Suppressor macrophage (primary cell): ENCODE measurements around the gene ABLIM1.

Source experiments
- DNase-seq, 4 experiments: peaks; one replicate each; pipeline ENCODE4 v3.0.0-alpha.2; 2020 to 2022

The ABLIM1 gene

DNA sequence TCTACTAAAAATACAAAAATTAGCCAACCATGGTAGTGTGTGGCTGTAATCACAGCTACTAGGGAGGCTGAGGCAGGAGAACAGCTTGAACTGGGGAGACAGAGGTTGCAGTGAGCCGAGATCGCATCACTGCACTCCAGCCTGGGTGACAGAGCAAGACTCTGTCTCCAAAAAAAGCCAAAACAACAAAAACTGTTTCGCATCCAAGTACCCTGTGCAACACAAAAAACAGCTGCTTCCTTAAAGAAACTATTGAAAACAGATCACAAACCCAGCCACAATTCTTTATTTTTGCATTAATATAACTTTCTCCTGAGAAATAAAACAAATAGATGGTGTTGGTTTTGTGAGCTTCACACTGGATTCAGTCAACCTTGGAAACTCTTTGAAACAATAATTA, 141.7 kb downstream of the ABLIM1 start:
- DNase-seq = no peak

- DNase-seq = no peak
Measured at GRCh38 chr10:114515298-114515914, 142.7 kb downstream of the ABLIM1 start.

DNA sequence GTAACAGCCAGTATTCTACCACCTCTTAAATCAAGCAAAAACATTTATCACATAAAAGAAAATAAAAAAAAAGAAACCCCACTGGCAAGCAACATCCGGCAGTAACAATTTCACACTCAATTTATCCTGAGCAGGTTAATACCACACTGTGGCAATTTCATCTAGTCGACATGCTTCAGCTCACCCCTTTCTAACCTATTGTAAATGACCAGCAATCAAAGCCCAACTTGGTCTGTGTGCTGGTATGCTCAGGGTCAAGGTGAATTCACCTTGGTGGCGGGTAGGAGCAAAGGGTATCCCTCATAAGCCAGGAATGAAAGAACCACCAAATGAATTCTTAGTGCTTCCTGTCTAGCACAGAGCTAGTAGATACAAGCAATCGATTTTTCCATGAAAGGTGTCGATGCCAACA, 144.7 kb downstream of the ABLIM1 start:
- no peak for DNase-seq

- DNase-seq = no peak
Measured at GRCh38 chr10:114511881-114512280, 146.2 kb downstream of the ABLIM1 start.

- no peak for DNase-seq
Measured at GRCh38 chr10:114508376-114508775, 149.7 kb downstream of the ABLIM1 start.

DNA sequence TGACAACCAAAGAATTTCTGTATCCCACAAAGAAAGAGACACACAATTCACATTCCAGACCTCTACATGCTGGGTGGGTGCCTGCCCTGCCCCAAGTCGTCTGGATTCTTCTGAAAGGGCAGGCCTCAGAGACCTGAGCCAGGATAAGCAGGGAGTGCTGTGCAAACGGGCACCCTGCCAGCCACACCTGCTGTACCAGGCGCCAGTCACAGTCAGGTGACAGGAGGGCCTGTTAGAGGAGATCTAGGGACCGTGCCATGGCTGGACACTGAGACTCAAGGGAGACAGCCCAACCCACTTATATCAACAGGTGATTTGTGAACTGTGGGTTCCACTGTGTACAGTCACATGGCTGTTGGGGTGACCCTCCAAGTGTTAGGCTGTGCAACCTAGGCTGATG, 150.6 kb downstream of the ABLIM1 start:
- DNase-seq = no peak

DNA sequence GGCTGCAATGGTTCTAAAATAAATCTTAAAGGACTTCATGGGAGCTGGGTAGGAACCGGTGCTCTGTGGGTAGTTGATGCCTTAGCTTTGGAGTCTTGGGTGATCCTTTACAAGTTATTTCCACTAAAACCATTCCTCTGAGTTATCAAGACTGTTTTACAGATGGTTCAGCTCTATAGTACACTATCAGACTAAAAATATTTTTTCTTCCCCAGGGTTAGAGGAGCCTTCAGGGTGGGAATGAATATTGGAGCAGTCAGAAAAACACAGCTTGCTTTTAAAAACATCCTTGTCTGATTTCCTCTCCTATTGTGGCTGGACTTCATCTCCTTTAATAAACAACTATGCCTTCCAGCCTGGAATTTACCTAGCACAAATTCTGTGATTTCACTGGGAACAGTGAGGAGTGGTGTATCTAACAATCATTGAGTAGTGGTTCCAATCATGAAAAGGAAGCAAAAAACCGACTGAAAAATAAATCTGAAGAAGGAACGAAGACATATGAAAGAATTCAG, 151.1 kb downstream of the ABLIM1 start:
- DNase-seq = no peak

DNA sequence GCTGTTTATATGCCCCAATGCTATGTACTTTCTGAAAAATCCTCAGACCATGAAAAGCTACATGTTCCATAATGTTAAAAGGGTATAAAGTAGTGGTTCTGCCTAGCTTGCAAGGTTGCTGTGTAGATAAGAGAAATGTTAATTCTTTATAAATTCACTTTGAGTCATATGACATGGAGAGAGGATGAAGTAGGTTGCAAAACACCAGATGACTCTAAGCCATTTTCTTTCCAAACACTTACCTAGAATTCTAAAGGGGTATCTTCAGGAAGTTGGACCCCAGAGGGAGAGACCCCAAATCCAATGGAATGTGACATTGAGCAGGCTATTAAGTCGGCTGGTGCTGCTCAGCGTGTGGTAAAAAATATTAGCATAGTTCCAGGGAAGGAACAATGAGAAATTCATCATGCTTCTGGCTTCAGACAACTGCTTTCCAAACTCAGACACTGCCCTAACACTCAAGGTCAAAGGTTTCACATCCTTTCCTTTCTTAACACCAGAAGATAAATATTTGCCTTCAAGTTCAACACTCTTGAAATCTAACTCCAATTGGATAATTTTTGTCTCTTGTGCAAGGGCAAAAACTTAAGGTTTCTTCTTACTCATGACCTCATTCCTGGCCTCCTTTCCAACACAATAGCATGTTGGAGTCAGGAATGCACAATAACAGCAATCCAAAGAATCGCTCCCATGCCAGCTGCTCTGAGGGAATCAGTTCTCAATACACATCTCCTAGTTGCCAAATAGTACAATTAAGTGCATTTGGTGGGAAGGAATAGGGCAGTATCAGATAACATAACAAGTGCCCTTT, 153.1 kb downstream of the ABLIM1 start:
- no peak for DNase-seq

DNA sequence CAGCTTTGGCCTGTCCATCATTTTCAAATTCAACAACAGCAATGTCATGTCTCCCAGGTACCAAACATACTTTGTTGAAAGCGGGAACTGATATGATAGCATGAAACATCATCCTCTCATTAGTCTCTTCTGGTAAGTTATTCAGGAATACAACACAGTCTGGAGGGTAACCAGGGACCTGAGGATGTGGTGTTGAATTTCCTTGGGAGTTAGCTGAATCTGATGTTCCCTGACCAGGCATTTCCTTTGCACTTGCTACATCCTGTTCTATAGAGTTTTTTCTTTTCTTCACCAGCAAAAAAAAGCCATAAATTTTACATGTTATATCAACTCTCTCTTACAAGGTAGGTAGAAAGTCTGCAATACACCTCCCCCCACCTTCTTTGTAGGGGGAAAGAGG, 156.0 kb downstream of the ABLIM1 start:
- no peak for DNase-seq

- DNase-seq = no peak
Measured at GRCh38 chr10:114501650-114502049, 156.4 kb downstream of the ABLIM1 start.

GRCh38 chr10:114500643-114501042, 157.4 kb downstream of the ABLIM1 start:
- no peak for DNase-seq

- peak; percentile 53 to 79 (median 72) for DNase-seq
Measured at GRCh38 chr10:114499630-114500190, 158.4 kb downstream of the ABLIM1 start.

DNA sequence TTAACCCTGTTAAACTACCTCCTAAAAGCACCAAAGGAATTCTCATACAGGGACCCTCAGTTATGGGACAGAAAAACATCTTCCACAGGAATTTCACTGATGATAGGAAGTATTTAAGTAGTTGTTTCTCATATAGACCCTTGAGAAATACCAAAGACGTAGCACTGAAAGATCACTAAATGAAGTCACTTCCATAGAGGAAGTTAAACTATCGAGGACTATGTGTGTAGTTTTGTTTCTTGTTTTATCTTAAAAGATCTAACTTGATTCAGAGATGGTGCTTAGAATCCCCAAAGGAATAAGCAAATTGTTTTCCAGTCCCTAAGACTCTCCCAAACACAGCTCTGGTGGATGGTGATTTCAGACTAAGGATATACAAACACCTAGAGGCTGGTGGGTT, 159.0 kb downstream of the ABLIM1 start:
- peak in 2 of 4 experiments; percentile 47 to 48 for DNase-seq

GRCh38 chr10:114498413-114499111, 159.5 kb downstream of the ABLIM1 start:
- DNase-seq = peak in 1 of 4 experiments; percentile 16

DNA sequence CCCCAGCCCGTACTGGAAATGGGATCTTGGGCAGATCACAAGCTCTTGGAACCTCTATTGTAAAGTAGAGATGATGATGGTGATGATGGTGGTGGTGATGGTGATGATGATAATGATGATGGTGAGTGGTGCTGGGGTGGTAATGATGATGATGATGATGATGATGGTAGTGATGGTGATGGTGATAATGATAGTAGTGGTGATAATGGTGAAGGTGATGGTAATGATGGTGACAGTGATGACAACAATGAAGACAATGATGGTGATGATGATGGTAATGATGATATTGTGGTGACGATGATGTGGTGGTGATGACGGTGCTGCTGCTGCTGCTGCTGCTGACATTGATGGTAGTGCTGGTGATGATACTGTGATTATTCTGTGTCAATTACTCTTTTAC, 162.8 kb downstream of the ABLIM1 start:
- DNase-seq = no peak

- DNase-seq = peak in 1 of 4 experiments; percentile 8
Measured at GRCh38 chr10:114492351-114493037, 165.6 kb downstream of the ABLIM1 start.

DNA sequence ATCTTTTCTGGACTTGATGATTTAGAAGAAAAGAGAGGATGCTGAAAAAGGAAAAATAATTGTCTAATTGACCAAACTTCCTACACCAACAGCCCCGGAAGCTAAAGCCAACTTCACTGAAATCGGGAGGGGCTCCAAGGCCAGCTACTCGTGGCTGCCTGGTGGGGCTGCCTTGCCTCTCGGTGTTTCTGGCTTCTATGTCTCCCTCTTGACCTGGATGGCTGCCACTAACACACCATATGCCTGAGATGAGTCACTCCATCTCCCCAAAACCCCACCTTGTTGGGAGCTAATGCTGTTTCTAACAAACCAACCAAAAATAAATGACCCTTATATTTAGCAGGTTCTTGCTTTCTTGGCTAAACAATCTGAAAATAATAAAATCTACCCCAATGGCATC, 166.1 kb downstream of the ABLIM1 start:
- DNase-seq = no peak

GRCh38 chr10:114491419-114491818, 166.7 kb downstream of the ABLIM1 start:
- no peak for DNase-seq

DNA sequence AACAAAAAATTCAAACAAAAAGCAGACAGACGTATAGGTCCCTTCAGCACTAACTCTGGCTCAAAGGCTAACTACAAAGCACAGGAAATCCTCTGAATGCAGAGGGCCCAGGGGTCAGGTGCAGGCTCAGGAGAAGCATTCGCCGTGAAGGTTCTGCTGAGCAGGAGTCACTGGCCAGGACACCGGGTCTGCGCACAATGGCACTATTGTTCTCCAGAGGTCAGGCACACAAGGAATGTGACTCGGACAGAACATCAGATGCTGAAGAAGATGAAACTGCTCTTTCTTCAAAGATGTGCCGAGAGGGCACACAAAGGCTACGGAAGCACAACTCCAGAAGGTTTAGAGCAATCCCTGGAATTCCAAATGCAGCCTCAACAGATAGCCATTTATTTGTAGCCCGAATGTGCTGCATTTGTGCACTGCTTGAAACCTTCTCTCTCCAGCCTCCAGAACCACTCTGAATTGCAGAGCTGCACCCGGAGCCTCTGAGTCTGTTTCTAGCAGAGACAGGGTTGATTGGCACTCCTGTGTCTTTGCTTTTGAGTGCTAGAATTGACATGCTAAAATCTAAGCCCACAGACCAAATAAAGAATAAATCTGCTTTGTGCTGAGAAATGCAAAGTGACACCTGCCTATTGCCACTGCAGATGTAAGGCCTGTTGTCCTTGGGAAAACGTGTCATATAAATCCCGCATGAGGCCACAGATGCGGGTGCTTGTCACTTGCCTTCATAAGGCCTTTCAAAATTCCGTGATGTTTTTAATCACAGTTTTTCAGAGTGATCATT, 168.4 kb downstream of the ABLIM1 start:
- no peak for DNase-seq

GRCh38 chr10:114487815-114488536, 170.1 kb downstream of the ABLIM1 start:
- DNase-seq = no peak
